ENCODE results near the gene TCF15. TPM values are rescaled to one million over a fixed set of nuclear protein-coding genes. Genes with fewer than 3 reads are reported as not detected.
"Not testable (repeated sequence)": the region's sequence is repeated elsewhere in the genome, so short reads cannot be mapped to it uniquely, and the experiment has no call there.

The TCF15 gene
- total RNA-seq, 1 experiment from 2014 or later, result 1.0 TPM

- not testable (repeated sequence) for DNase-seq (ENCODE audit: low read depth)
Observed at GRCh38 chr20:642013-642397, 31.9 kb upstream of the TCF15 start.

GRCh38 chr20:641516-641875 lies 31.4 kb upstream of the TCF15 start:
- DNase-seq (ENCODE audit: low read depth), result peak; percentile 50

- no peak for DNase-seq (ENCODE audit: low read depth)
Observed at GRCh38 chr20:640674-641515, 30.8 kb upstream of the TCF15 start.

GRCh38 chr20:638579-638978 lies 28.5 kb upstream of the TCF15 start:
- DNase-seq (ENCODE audit: low read depth), result no peak

GRCh38 chr20:637559-637958 lies 27.4 kb upstream of the TCF15 start:
- DNase-seq (ENCODE audit: low read depth), result no peak

- DNase-seq (ENCODE audit: low read depth), result no peak
Observed at GRCh38 chr20:635893-636338, 25.8 kb upstream of the TCF15 start.

- no peak for DNase-seq (ENCODE audit: low read depth)
Observed at GRCh38 chr20:635028-635892, 25.2 kb upstream of the TCF15 start.

GRCh38 chr20:634148-634925 lies 24.2 kb upstream of the TCF15 start:
- DNase-seq (ENCODE audit: low read depth), result no peak

- no peak for DNase-seq (ENCODE audit: low read depth)
Observed at GRCh38 chr20:631101-631500, 21.0 kb upstream of the TCF15 start.

- no peak for DNase-seq (ENCODE audit: low read depth)
Observed at GRCh38 chr20:626579-626978, 16.5 kb upstream of the TCF15 start.

- no peak for DNase-seq (ENCODE audit: low read depth)
Observed at GRCh38 chr20:625360-625932, 15.3 kb upstream of the TCF15 start.

- no peak for DNase-seq (ENCODE audit: low read depth)
Observed at GRCh38 chr20:623704-624103, 13.6 kb upstream of the TCF15 start.

GRCh38 chr20:623021-623420 lies 12.9 kb upstream of the TCF15 start:
- no peak for DNase-seq (ENCODE audit: low read depth)

- DNase-seq (ENCODE audit: low read depth), result no peak
Observed at GRCh38 chr20:622161-622560, 12.1 kb upstream of the TCF15 start.

- peak; percentile 19 for DNase-seq (ENCODE audit: low read depth)
Observed at GRCh38 chr20:621125-621756, 11.1 kb upstream of the TCF15 start.

GRCh38 chr20:620246-620645 lies 10.1 kb upstream of the TCF15 start:
- DNase-seq (ENCODE audit: low read depth), result no peak

GRCh38 chr20:618980-619379 lies 8.9 kb upstream of the TCF15 start:
- no peak for DNase-seq (ENCODE audit: low read depth)

- DNase-seq (ENCODE audit: low read depth), result no peak
Observed at GRCh38 chr20:617934-618690, 8.0 kb upstream of the TCF15 start.

- no peak for DNase-seq (ENCODE audit: low read depth)
Observed at GRCh38 chr20:615514-615913, 5.4 kb upstream of the TCF15 start.

GRCh38 chr20:611843-612185 lies 1.7 kb upstream of the TCF15 start:
- DNase-seq (ENCODE audit: low read depth), result no peak

Measured in Daoy (cell line).